Measurements from ENCODE around the gene PDP2.

Gene PDP2

GRCh38 chr16:66889622-66890021, 9.3 kb downstream of the PDP2 start:
- no peak for DNase-seq (ENCODE audit: low read depth in 1 of 2, low spot score in 1 of 2)
- Histone ChIP-seq H3K27me3 (ENCODE audit: insufficient read depth, poor library complexity, severe bottlenecking) (no peaks in the 10 kb centered on the region), H3K27ac (replicated peaks) (no peak overlapping the region), H3K4me3 (replicated peaks; ENCODE audit: insufficient read depth, low read length) (no peak overlapping the region)
- TF ChIP-seq REST (IDR thresholded peaks at IDR 0.05; ENCODE audit: insufficient replicate concordance, low read depth) (no peak), POLR2AphosphoS5 (IDR thresholded peaks at IDR 0.05; ENCODE audit: low read depth) (no peak), SPI1 (IDR thresholded peaks at IDR 0.05; ENCODE audit: borderline replicate concordance, low read depth) (no peak), GABPA (IDR thresholded peaks at IDR 0.05; ENCODE audit: low read depth) (no peak)

DNA sequence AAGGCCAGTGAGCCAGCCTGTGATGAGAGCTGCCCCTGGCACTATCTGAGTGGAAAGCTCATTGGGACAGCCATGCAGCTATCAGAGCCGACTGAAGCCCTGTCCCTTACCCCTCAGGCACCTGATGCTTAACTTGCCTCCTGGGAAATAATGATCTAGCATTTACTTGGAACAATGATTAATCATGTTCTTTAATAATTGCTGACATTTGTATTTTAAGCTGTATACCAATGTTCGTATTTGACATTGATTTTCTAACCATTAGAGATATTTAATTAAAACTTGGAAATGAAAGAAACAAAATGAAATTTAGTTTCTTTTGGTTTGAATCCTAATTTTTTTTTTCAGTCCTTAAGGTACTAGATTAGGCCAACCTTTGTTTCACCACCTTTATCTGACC, 10.5 kb downstream of the PDP2 start:
- no peak for DNase-seq (ENCODE audit: low read depth in 1 of 2, low spot score in 1 of 2)
- Histone ChIP-seq H3K27me3 (ENCODE audit: insufficient read depth, poor library complexity, severe bottlenecking) (no peaks in the 10 kb centered on the region), H3K4me3 (replicated peaks; ENCODE audit: insufficient read depth, low read length) (no peak overlapping the region), H3K27ac (replicated peaks) (no peak overlapping the region)
- TF ChIP-seq REST (IDR thresholded peaks at IDR 0.05; ENCODE audit: insufficient replicate concordance, low read depth) (no peak), GABPA (IDR thresholded peaks at IDR 0.05; ENCODE audit: low read depth) (no peak), SPI1 (IDR thresholded peaks at IDR 0.05; ENCODE audit: borderline replicate concordance, low read depth) (no peak), POLR2AphosphoS5 (IDR thresholded peaks at IDR 0.05; ENCODE audit: low read depth) (no peak)
- TF ChIP-seq, protein P1, sequence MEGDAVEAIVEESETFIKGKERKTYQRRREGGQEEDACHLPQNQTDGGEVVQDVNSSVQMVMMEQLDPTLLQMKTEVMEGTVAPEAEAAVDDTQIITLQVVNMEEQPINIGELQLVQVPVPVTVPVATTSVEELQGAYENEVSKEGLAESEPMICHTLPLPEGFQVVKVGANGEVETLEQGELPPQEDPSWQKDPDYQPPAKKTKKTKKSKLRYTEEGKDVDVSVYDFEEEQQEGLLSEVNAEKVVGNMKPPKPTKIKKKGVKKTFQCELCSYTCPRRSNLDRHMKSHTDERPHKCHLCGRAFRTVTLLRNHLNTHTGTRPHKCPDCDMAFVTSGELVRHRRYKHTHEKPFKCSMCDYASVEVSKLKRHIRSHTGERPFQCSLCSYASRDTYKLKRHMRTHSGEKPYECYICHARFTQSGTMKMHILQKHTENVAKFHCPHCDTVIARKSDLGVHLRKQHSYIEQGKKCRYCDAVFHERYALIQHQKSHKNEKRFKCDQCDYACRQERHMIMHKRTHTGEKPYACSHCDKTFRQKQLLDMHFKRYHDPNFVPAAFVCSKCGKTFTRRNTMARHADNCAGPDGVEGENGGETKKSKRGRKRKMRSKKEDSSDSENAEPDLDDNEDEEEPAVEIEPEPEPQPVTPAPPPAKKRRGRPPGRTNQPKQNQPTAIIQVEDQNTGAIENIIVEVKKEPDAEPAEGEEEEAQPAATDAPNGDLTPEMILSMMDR (IDR thresholded peaks at IDR 0.05; ENCODE audit: insufficient read depth, low read length) = no peak

- Histone ChIP-seq H3K4me3 (replicated peaks; ENCODE audit: insufficient read depth, low read length) (no peak overlapping the region), H3K27ac (replicated peaks) (no peak overlapping the region), H3K27me3 (ENCODE audit: insufficient read depth, poor library complexity, severe bottlenecking) (no peaks in the 10 kb centered on the region)
- DNase-seq (ENCODE audit: low read depth in 1 of 2, low spot score in 1 of 2) = no peak
- TF ChIP-seq, protein P1 (IDR thresholded peaks at IDR 0.05; ENCODE audit: insufficient read depth, low read length) = no peak
- TF ChIP-seq GABPA (IDR thresholded peaks at IDR 0.05; ENCODE audit: low read depth) (no peak), REST (IDR thresholded peaks at IDR 0.05; ENCODE audit: insufficient replicate concordance, low read depth) (no peak), POLR2AphosphoS5 (IDR thresholded peaks at IDR 0.05; ENCODE audit: low read depth) (no peak), SPI1 (IDR thresholded peaks at IDR 0.05; ENCODE audit: borderline replicate concordance, low read depth) (no peak)
These were observed 11.0 kb downstream of the PDP2 start for GRCh38 chr16:66891360-66891759.

Data from HL-60 (cell line).